ENCODE results near the gene C6orf132. TPM values are rescaled to one million over a fixed set of nuclear protein-coding genes. Genes with fewer than 3 reads are reported as not detected.
A peak's percentile ranks its signal among the peaks of the same experiment; 100 is the strongest.

Gene C6orf132
- total RNA-seq, 1 donor from 2014 or later = 5.3 TPM

DNA sequence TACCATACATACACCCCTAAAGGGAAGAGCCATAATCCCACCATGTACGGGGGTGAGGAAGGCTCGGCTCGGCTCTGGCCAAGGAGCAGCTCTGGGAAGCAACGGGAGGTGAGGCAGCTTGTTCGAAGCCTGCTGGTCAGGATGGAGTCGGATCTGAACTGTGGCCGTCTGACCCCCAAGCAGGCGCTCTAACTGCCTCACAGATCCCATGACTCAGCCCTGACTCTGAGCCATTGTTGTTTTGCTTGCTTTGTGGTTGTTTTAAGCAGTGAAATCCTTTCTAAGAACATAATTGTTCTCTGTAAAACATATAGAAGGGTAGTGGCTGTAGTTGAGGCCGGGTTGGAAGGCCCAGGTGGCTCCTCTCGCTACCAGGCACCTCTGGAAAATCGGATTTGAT is 10.9 kb downstream of the C6orf132 start:
- H4K20me1 ChIP-seq (ENCODE audit: insufficient read depth, low read length) = no peaks in the 10 kb centered on the region
- H3K27me3 ChIP-seq (ENCODE audit: insufficient read depth, low read length) = no peaks in the 10 kb centered on the region
- H3K79me2 ChIP-seq (ENCODE audit: insufficient read depth, low read length) = peaks cover 3% of the 10 kb centered on the region
- H3K27ac Mint-ChIP-seq (ENCODE audit: unreplicated experiment) = peak overlapping the region; percentile 95
- H3K4me3 ChIP-seq (ENCODE audit: insufficient read depth, low read depth, low read length) = no peak overlapping the region
- H3K4me3 Mint-ChIP-seq (ENCODE audit: unreplicated experiment) = no peak overlapping the region
- H3K9ac ChIP-seq (ENCODE audit: low read length) = peak overlapping the region; percentile 61
- H2AFZ ChIP-seq (ENCODE audit: low read depth, low read length) = peak overlapping the region; percentile 76
- H3K27ac ChIP-seq (ENCODE audit: low read depth, low read length) = peak overlapping the region; percentile 84
- peak; percentile 78 for FAIRE-seq
- TF ChIP-seq EZH2 (IDR thresholded peaks at IDR 0.05; ENCODE audit: insufficient read depth, low read length) (no peak), CTCF (IDR thresholded peaks at IDR 0.05; ENCODE audit: insufficient read depth, low read depth, low read length) (no peak)
- peaks cover 2% of the 10 kb centered on the region for H3K27me3 Mint-ChIP-seq (ENCODE audit: low read depth, unreplicated experiment)
- H3K9me3 ChIP-seq (ENCODE audit: insufficient read depth, low read depth, low read length) = no peaks in the 10 kb centered on the region
- peaks cover 6% of the 10 kb centered on the region for H3K36me3 Mint-ChIP-seq (ENCODE audit: low read depth, unreplicated experiment)
- H3K36me3 ChIP-seq (ENCODE audit: insufficient read depth, low read length) = no peaks in the 10 kb centered on the region
- H3K4me1 Mint-ChIP-seq (ENCODE audit: low read depth, unreplicated experiment) = peaks cover 14% of the 10 kb centered on the region
- H3K4me1 ChIP-seq (ENCODE audit: insufficient read depth, low read length) = peaks cover 16% of the 10 kb centered on the region
- peak; percentile 79 for DNase-seq (ENCODE audit: low read depth)
- H3K9me3 Mint-ChIP-seq (ENCODE audit: unreplicated experiment) = peaks cover 2% of the 10 kb centered on the region
- H3K4me2 ChIP-seq (ENCODE audit: low read length) = peak overlapping the region; percentile 70

GRCh38 chr6:42129360-42129676 is 13.1 kb downstream of the C6orf132 start:
- Histone ChIP-seq H4K20me1 (ENCODE audit: insufficient read depth, low read length) (no peaks in the 10 kb centered on the region), H3K27me3 (ENCODE audit: insufficient read depth, low read length) (no peaks in the 10 kb centered on the region), H2AFZ (ENCODE audit: low read depth, low read length) (no peak overlapping the region), H3K4me2 (ENCODE audit: low read length) (no peak overlapping the region), H3K79me2 (ENCODE audit: insufficient read depth, low read length) (peaks cover 3% of the 10 kb centered on the region), H3K4me1 (ENCODE audit: insufficient read depth, low read length) (peaks cover 10% of the 10 kb centered on the region), H3K27ac (ENCODE audit: low read depth, low read length) (no peak overlapping the region), H3K9ac (ENCODE audit: low read length) (no peak overlapping the region), H3K9me3 (ENCODE audit: insufficient read depth, low read depth, low read length) (no peaks in the 10 kb centered on the region), H3K4me3 (ENCODE audit: insufficient read depth, low read depth, low read length) (no peak overlapping the region), H3K36me3 (ENCODE audit: insufficient read depth, low read length) (no peaks in the 10 kb centered on the region)
- Mint-ChIP-seq H3K27me3 (ENCODE audit: low read depth, unreplicated experiment) (peaks cover 2% of the 10 kb centered on the region), H3K36me3 (ENCODE audit: low read depth, unreplicated experiment) (peaks cover 6% of the 10 kb centered on the region), H3K9me3 (ENCODE audit: unreplicated experiment) (peaks cover 2% of the 10 kb centered on the region), H3K4me3 (ENCODE audit: unreplicated experiment) (no peak overlapping the region), H3K4me1 (ENCODE audit: low read depth, unreplicated experiment) (peaks cover 3% of the 10 kb centered on the region), H3K27ac (ENCODE audit: unreplicated experiment) (no peak overlapping the region)
- DNase-seq (ENCODE audit: low read depth) (no peak), FAIRE-seq (no peak)
- TF ChIP-seq CTCF (IDR thresholded peaks at IDR 0.05; ENCODE audit: insufficient read depth, low read depth, low read length) = no peak
- TF ChIP-seq EZH2 (IDR thresholded peaks at IDR 0.05; ENCODE audit: insufficient read depth, low read length) = no peak

GRCh38 chr6:42128460-42129359 is 13.7 kb downstream of the C6orf132 start:
- no peak overlapping the region for H3K27ac ChIP-seq (ENCODE audit: low read depth, low read length)
- TF ChIP-seq CTCF (IDR thresholded peaks at IDR 0.05; ENCODE audit: insufficient read depth, low read depth, low read length) (no peak), EZH2 (IDR thresholded peaks at IDR 0.05; ENCODE audit: insufficient read depth, low read length) (no peak)
- H3K9ac ChIP-seq (ENCODE audit: low read length) = no peak overlapping the region
- H2AFZ ChIP-seq (ENCODE audit: low read depth, low read length) = no peak overlapping the region
- no peaks in the 10 kb centered on the region for H3K36me3 ChIP-seq (ENCODE audit: insufficient read depth, low read length)
- H3K4me3 Mint-ChIP-seq (ENCODE audit: unreplicated experiment) = no peak overlapping the region
- no peak for DNase-seq (ENCODE audit: low read depth)
- no peak overlapping the region for H3K4me2 ChIP-seq (ENCODE audit: low read length)
- peaks cover 5% of the 10 kb centered on the region for H3K36me3 Mint-ChIP-seq (ENCODE audit: low read depth, unreplicated experiment)
- H3K27me3 Mint-ChIP-seq (ENCODE audit: low read depth, unreplicated experiment) = no peaks in the 10 kb centered on the region
- no peak overlapping the region for H3K4me3 ChIP-seq (ENCODE audit: insufficient read depth, low read depth, low read length)
- no peaks in the 10 kb centered on the region for H3K27me3 ChIP-seq (ENCODE audit: insufficient read depth, low read length)
- H3K79me2 ChIP-seq (ENCODE audit: insufficient read depth, low read length) = no peaks in the 10 kb centered on the region
- H3K9me3 Mint-ChIP-seq (ENCODE audit: unreplicated experiment) = peaks cover 2% of the 10 kb centered on the region
- peaks cover 3% of the 10 kb centered on the region for H3K4me1 Mint-ChIP-seq (ENCODE audit: low read depth, unreplicated experiment)
- H3K27ac Mint-ChIP-seq (ENCODE audit: unreplicated experiment) = no peak overlapping the region
- no peaks in the 10 kb centered on the region for H3K9me3 ChIP-seq (ENCODE audit: insufficient read depth, low read depth, low read length)
- FAIRE-seq = no peak
- H3K4me1 ChIP-seq (ENCODE audit: insufficient read depth, low read length) = peaks cover 10% of the 10 kb centered on the region
- no peaks in the 10 kb centered on the region for H4K20me1 ChIP-seq (ENCODE audit: insufficient read depth, low read length)

Measured in astrocyte (in vitro differentiated cells and primary cell).